Muscle layer of colon (tissue), 2 donors: ENCODE measurements around the gene A1BG.
A peak's percentile ranks its signal among the peaks of the same experiment; 100 is the strongest.

Experiments
- H3K27ac ChIP-seq: one replicate; pipeline ENCODE4 v1.7.0; 2013; ENCODE audit warnings: low read depth, mild to moderate bottlenecking, low read length, moderate library complexity
- H3K27me3 ChIP-seq, 2 donors: one replicate each; pipeline ENCODE4 v1.7.0; 2013; ENCODE audit warnings: low read length in 2 of 2, mild to moderate bottlenecking in 2 of 2; ENCODE audit not compliant: insufficient read depth in 2 of 2, control insufficient read depth in 1 of 2
- H3K36me3 ChIP-seq: one replicate; pipeline ENCODE4 v1.7.0; 2013; ENCODE audit warnings: mild to moderate bottlenecking, low read length; ENCODE audit not compliant: insufficient read depth
- H3K4me1 ChIP-seq: one replicate; pipeline ENCODE4 v1.7.0; 2013; ENCODE audit warnings: mild to moderate bottlenecking, low read length; ENCODE audit not compliant: insufficient read depth
- H3K4me3 ChIP-seq, 2 donors: one replicate each; pipeline ENCODE4 v1.7.0; 2013; ENCODE audit warnings: low read length in 2 of 2, low read depth in 1 of 2, mild to moderate bottlenecking in 1 of 2, moderate library complexity in 1 of 2
- H3K9ac ChIP-seq: one replicate; pipeline ENCODE4 v1.7.0; 2013; ENCODE audit warnings: low read length
- H3K9me3 ChIP-seq: one replicate; pipeline ENCODE4 v1.7.0; 2013; ENCODE audit warnings: mild to moderate bottlenecking, low read length
- donor health status: abdominal sarcoma.
- donor health status: Adenocarcinoma of cecum.

Gene A1BG

GRCh38 chr19:58304255-58304654 lies 49.0 kb downstream of the A1BG start:
- no peaks in the 10 kb centered on the region for H3K9me3 ChIP-seq
- H3K4me3 ChIP-seq: peak overlapping the region in 1 of 2 donors; percentile 89
- no peak overlapping the region for H3K27ac ChIP-seq
- H3K4me1 ChIP-seq: peaks cover 14% of the 10 kb centered on the region
- no peaks in the 10 kb centered on the region for H3K27me3 ChIP-seq
- H3K36me3 ChIP-seq: peaks cover 30% of the 10 kb centered on the region
- H3K9ac ChIP-seq: no peak overlapping the region

GRCh38 chr19:58300620-58301019 lies 52.7 kb downstream of the A1BG start:
- H3K9me3 ChIP-seq: no peaks in the 10 kb centered on the region
- no peaks in the 10 kb centered on the region for H3K27me3 ChIP-seq
- H3K4me3 ChIP-seq: no peak overlapping the region
- H3K36me3 ChIP-seq: peaks cover 16% of the 10 kb centered on the region
- no peak overlapping the region for H3K27ac ChIP-seq
- no peak overlapping the region for H3K9ac ChIP-seq
- H3K4me1 ChIP-seq: peaks cover 6% of the 10 kb centered on the region

- H3K4me3 ChIP-seq: no peak overlapping the region
- H3K27me3 ChIP-seq: no peaks in the 10 kb centered on the region
- H3K4me1 ChIP-seq: no peaks in the 10 kb centered on the region
- peaks cover 23% of the 10 kb centered on the region for H3K9me3 ChIP-seq
- no peak overlapping the region for H3K27ac ChIP-seq
- peaks cover 59% of the 10 kb centered on the region for H3K36me3 ChIP-seq
- H3K9ac ChIP-seq: no peak overlapping the region
These were observed 57.2 kb downstream of the A1BG start for GRCh38 chr19:58296104-58296503.
